Measurements from ENCODE around the gene AP1AR. TPM values are rescaled to one million over a fixed set of nuclear protein-coding genes. Genes with fewer than 3 reads are reported as not detected.

AP1AR gene
- total RNA-seq, 2 experiments from 2014 or later = 18.2 to 39.2 TPM

DNA sequence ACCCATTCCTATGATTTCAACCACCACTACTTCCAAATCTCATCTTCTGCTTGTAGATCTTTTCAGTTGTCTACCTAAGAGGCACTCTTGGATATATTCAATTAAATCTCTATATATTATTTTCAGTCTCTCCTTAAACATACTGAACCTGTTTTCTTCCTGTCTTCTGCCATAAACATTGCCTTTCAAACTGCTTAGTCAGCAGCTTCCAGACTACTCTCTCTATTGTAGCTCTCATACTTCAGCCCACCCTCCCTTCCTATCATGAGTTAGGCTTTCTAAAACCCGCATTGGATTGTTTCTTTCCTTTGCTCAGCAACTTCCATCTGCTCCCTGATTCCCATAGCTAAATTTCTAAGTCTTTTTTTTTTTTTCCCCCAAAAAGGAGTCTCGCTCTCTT lies 4.5 kb downstream of the AP1AR start:
- ChIA-PET POLR2A (interaction anchor here (0.6 to 3.4 kb wide), 10 partner anchors 9 to 463 kb away, joined by 3 to 12 read pairs (median 4); no protein-coding TSS in a partner anchor), CTCF (ENCODE audit: unreplicated experiment) (interaction anchor here (1.0 kb wide), 1 partner anchor 136 kb away, joined by 3 read pairs; no protein-coding TSS in a partner anchor)
- no peaks in the 10 kb centered on the region for H3K9me3 ChIP-seq (ENCODE audit: low read length)
- H4K20me1 ChIP-seq (ENCODE audit: insufficient read depth, low read length) = peaks cover 6% of the 10 kb centered on the region; the same call in 1 of the 2 replicates
- no peak overlapping the region for H3K4me3 ChIP-seq (ENCODE audit: low read depth, low read length, poor library complexity, severe bottlenecking)
- H2AFZ ChIP-seq (ENCODE audit: low read length) = no peak overlapping the region
- peaks cover 23% of the 10 kb centered on the region for H3K4me1 ChIP-seq (ENCODE audit: insufficient read depth, low read length, poor library complexity, severe bottlenecking)
- H3K9me2 ChIP-seq (ENCODE audit: insufficient read depth, low read length) = no peaks in the 10 kb centered on the region
- DNase-seq (ENCODE audit: low spot score) = no peak
- no peak overlapping the region for H3K27ac ChIP-seq (ENCODE audit: low read depth, low read length, poor library complexity, severe bottlenecking)
- intact Hi-C loops (cut with micrococcal nuclease; ENCODE audit: unreplicated experiment) = no loop called here
- no peak for TF ChIP-seq EZH2phosphoT487 (IDR thresholded peaks at IDR 0.05; ENCODE audit: borderline replicate concordance, low read depth, low read length)
- TF ChIP-seq, protein P1, sequence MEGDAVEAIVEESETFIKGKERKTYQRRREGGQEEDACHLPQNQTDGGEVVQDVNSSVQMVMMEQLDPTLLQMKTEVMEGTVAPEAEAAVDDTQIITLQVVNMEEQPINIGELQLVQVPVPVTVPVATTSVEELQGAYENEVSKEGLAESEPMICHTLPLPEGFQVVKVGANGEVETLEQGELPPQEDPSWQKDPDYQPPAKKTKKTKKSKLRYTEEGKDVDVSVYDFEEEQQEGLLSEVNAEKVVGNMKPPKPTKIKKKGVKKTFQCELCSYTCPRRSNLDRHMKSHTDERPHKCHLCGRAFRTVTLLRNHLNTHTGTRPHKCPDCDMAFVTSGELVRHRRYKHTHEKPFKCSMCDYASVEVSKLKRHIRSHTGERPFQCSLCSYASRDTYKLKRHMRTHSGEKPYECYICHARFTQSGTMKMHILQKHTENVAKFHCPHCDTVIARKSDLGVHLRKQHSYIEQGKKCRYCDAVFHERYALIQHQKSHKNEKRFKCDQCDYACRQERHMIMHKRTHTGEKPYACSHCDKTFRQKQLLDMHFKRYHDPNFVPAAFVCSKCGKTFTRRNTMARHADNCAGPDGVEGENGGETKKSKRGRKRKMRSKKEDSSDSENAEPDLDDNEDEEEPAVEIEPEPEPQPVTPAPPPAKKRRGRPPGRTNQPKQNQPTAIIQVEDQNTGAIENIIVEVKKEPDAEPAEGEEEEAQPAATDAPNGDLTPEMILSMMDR (conservative IDR thresholded peaks at IDR 0.05; ENCODE audit: low read length) = no peak
- H3K36me3 ChIP-seq (ENCODE audit: insufficient read depth, low read length) = no peaks in the 10 kb centered on the region
- no TSS peak for BruUV-seq (replicated peaks)
- no peak overlapping the region for H3K4me2 ChIP-seq (ENCODE audit: low read length)
- H3K79me2 ChIP-seq (ENCODE audit: insufficient read depth, low read depth, low read length) = peaks cover 41% of the 10 kb centered on the region; the same call in 1 of the 2 replicates

DNA sequence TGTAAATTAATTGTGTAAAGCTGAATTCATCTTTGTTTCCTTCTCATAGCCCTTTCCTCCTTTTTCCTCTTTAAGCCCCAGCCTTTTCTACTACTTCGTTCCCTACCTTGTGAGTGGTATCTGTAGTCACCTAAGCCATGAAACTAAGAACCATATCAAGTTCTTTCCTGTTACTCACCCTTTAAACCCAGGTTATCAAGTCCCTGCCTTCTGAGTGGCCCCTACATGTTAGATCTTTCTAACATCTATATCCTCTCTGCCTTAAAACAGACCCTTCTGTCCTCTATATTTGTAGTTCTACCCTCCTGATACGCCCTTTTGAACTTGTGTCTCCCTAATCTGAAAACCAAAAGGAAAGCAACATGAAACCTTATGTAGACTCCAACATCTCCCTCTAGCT lies 7.2 kb downstream of the AP1AR start:
- TF ChIP-seq, protein P1 (conservative IDR thresholded peaks at IDR 0.05; ENCODE audit: low read length) = no peak
- no peak for TF ChIP-seq EZH2phosphoT487 (IDR thresholded peaks at IDR 0.05; ENCODE audit: borderline replicate concordance, low read depth, low read length)
- peaks cover 14% of the 10 kb centered on the region for H3K4me1 ChIP-seq (ENCODE audit: insufficient read depth, low read length, poor library complexity, severe bottlenecking)
- H3K27ac ChIP-seq (ENCODE audit: low read depth, low read length, poor library complexity, severe bottlenecking) = no peak overlapping the region
- H3K36me3 ChIP-seq (ENCODE audit: insufficient read depth, low read length) = 0 out of 2 replicates have a peak, but pooled peaks cover 8% of the 10 kb centered on the region
- no TSS peak for BruUV-seq (replicated peaks)
- ChIA-PET POLR2A (interaction anchor here (0.5 to 1.3 kb wide), 4 partner anchors 9 to 347 kb away, joined by 3 to 5 read pairs (median 4); no protein-coding TSS in a partner anchor), CTCF (ENCODE audit: unreplicated experiment) (no interaction called here)
- no peaks in the 10 kb centered on the region; the same call in 1 of the 2 replicates for H4K20me1 ChIP-seq (ENCODE audit: insufficient read depth, low read length)
- DNase-seq (ENCODE audit: low spot score) = no peak
- peaks cover 28% of the 10 kb centered on the region; the same call in 1 of the 2 replicates for H3K79me2 ChIP-seq (ENCODE audit: insufficient read depth, low read depth, low read length)
- no peaks in the 10 kb centered on the region for H3K9me2 ChIP-seq (ENCODE audit: insufficient read depth, low read length)
- H2AFZ ChIP-seq (ENCODE audit: low read length) = no peak overlapping the region
- H3K4me2 ChIP-seq (ENCODE audit: low read length) = no peak overlapping the region
- H3K4me3 ChIP-seq (ENCODE audit: low read depth, low read length, poor library complexity, severe bottlenecking) = no peak overlapping the region
- intact Hi-C loops (cut with micrococcal nuclease; ENCODE audit: unreplicated experiment) = no loop called here
- H3K9me3 ChIP-seq (ENCODE audit: low read length) = no peaks in the 10 kb centered on the region

DNA sequence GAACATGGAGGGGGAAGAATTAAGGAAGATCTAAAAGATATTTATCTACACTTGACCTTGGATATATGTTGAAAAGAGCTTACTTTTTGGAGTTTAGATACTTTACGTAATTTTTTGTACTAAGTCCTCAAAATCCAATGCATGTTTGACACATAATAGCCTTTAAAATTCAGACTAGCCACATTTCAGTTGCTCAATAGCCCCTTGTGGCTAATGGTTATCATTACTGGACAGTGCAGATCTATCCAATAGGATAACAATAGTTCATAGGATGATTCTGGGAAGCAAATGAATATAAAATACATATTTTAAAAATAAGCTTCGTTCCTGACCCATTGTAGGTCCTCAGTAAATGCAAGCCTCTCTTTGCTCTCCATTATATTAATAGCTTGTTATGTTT lies 13.8 kb downstream of the AP1AR start:
- Histone ChIP-seq H4K20me1 (ENCODE audit: insufficient read depth, low read length) (no peaks in the 10 kb centered on the region), H3K4me1 (ENCODE audit: insufficient read depth, low read length, poor library complexity, severe bottlenecking) (no peaks in the 10 kb centered on the region), H3K79me2 (ENCODE audit: insufficient read depth, low read depth, low read length) (peaks cover 9% of the 10 kb centered on the region; the same call in 1 of the 2 replicates), H3K27ac (ENCODE audit: low read depth, low read length, poor library complexity, severe bottlenecking) (no peak overlapping the region), H2AFZ (ENCODE audit: low read length) (no peak overlapping the region), H3K4me2 (ENCODE audit: low read length) (no peak overlapping the region), H3K4me3 (ENCODE audit: low read depth, low read length, poor library complexity, severe bottlenecking) (no peak overlapping the region), H3K36me3 (ENCODE audit: insufficient read depth, low read length) (0 out of 2 replicates have a peak, but pooled peaks cover 8% of the 10 kb centered on the region), H3K9me2 (ENCODE audit: insufficient read depth, low read length) (no peaks in the 10 kb centered on the region), H3K9me3 (ENCODE audit: low read length) (no peaks in the 10 kb centered on the region)
- intact Hi-C loops (cut with micrococcal nuclease; ENCODE audit: unreplicated experiment) = no loop called here
- no peak for DNase-seq (ENCODE audit: low spot score)
- POLR2A ChIA-PET = interaction anchor here (0.6 to 2.3 kb wide), 7 partner anchors 10 to 424 kb away, joined by 3 to 12 read pairs (median 3); no protein-coding TSS in a partner anchor
- TF ChIP-seq, protein P1 (conservative IDR thresholded peaks at IDR 0.05; ENCODE audit: low read length) = 0 out of 2 replicates have a peak, but pooled peaks have one; percentile 22
- TF ChIP-seq EZH2phosphoT487 (IDR thresholded peaks at IDR 0.05; ENCODE audit: borderline replicate concordance, low read depth, low read length) = no peak
- no TSS peak for BruUV-seq (replicated peaks)
- CTCF ChIA-PET (ENCODE audit: unreplicated experiment) = no interaction called here

All from OCI-LY7 (cell line).